CD4-positive, alpha-beta T cell (primary cell): Measurements from ENCODE around the gene MAP3K5. TPM values are rescaled to one million over a fixed set of nuclear protein-coding genes. Genes with fewer than 3 reads are reported as not detected.

Experiments used
- ATAC-seq: fragments of 200-7000 bp; cut with Tn5 transposase; one replicate; pipeline ENCODE4 v1.10.0; 2022; ENCODE audit warnings: mild to moderate bottlenecking; ENCODE audit not compliant: poor library complexity
- CTCF ChIA-PET: fragments of 350-600 bp; sonication (Branson Sonifier 250); formaldehyde crosslinking; loops from one replicate; lab custom pipeline; 2021; ENCODE audit warnings: antibody characterized with exemption, inconsistent platforms; lab: Charles Lee
- POLR2A ChIA-PET: fragments of 350-600 bp; sonication (Branson Sonifier 250); formaldehyde crosslinking; loops from one replicate; lab custom pipeline; 2021; ENCODE audit warnings: antibody characterized with exemption, inconsistent platforms; lab: Charles Lee
- DNase-seq, 14 experiments: peaks; one replicate each; pipeline ENCODE4 v3.0.0-alpha.2; 2013 to 2020; ENCODE audit warnings: mixed read lengths in 2 of 14
- H3K27ac ChIP-seq, 2 donors: one replicate each; pipeline versions ENCODE4 v1.5.1 to v1.7.0; 2013; ENCODE audit warnings: low read length in 2 of 2, low read depth in 1 of 2, mild to moderate bottlenecking in 1 of 2
- H3K27me3 ChIP-seq, 2 experiments: 1 replicate in 1 of 2; 2 replicates in 1 of 2; pipeline versions ENCODE4 v1.6.1 to v1.7.0; 2013; ENCODE audit warnings: low read length in 2 of 2, control low read depth in 1 of 2, mild to moderate bottlenecking in 1 of 2, moderate library complexity in 1 of 2; ENCODE audit not compliant: insufficient read depth in 2 of 2, control insufficient read depth in 1 of 2
- H3K36me3 ChIP-seq: one replicate; pipeline ENCODE4 v1.6.1; 2013; ENCODE audit warnings: low read length, control low read depth; ENCODE audit not compliant: insufficient read depth
- H3K4me1 ChIP-seq: one replicate; pipeline ENCODE4 v1.6.1; 2013; ENCODE audit warnings: low read length, control low read depth; ENCODE audit not compliant: insufficient read depth
- H3K4me3 ChIP-seq: one replicate; pipeline ENCODE4 v1.5.1; 2013; ENCODE audit warnings: mild to moderate bottlenecking, low read length, moderate library complexity
- H3K9me3 ChIP-seq, 2 experiments: 1 replicate in 1 of 2; 2 replicates in 1 of 2; pipeline versions ENCODE4 v1.6.1 to v1.7.0; 2013; ENCODE audit warnings: low read length in 2 of 2, mild to moderate bottlenecking in 2 of 2, control low read depth in 1 of 2, moderate library complexity in 1 of 2; ENCODE audit not compliant: control insufficient read depth in 1 of 2, insufficient read depth in 1 of 2
- H3K27ac Mint-ChIP-seq: one replicate; pipeline ENCODE4 v1.8.0; 2020; ENCODE audit warnings: mixed read lengths
- H3K27me3 Mint-ChIP-seq: one replicate; pipeline ENCODE4 v1.8.0; 2021; ENCODE audit warnings: mixed read lengths
- H3K36me3 Mint-ChIP-seq: one replicate; pipeline ENCODE4 v1.8.0; 2021; ENCODE audit warnings: low read depth, mixed read lengths
- H3K4me1 Mint-ChIP-seq: one replicate; pipeline ENCODE4 v1.8.0; 2021; ENCODE audit warnings: low read depth, mixed read lengths
- H3K4me3 Mint-ChIP-seq: one replicate; pipeline ENCODE4 v1.8.0; 2020; ENCODE audit warnings: mild to moderate bottlenecking, mixed read lengths
- H3K9me3 Mint-ChIP-seq: one replicate; pipeline ENCODE4 v1.8.0; 2020; ENCODE audit warnings: mixed read lengths
- CTCF ChIP-seq: fragments of 200-600 bp; IDR thresholded peaks from one replicate; pipeline ENCODE4 v1.8.0; 2022; ENCODE audit warnings: antibody characterized with exemption, mild to moderate bottlenecking
- intact Hi-C, 2 experiments: fragments of 100-400 bp; cut with DNase I in 1 of 2; cut with micrococcal nuclease in 1 of 2; formaldehyde crosslinking; loops; one replicate each; pipeline versions ENCODE4 v1.15.1 to v1.9.0; 2023 to 2025; cut with DNase I, micrococcal nuclease
- total RNA-seq, 174 experiments: library from RNA in 2 of 174; stranded (reverse) in 2 of 174; gene quantifications; one replicate each; pipeline ENCODE4 v1.2.3 and lab custom pipeline; 2021 to 2026

The MAP3K5 gene
- total RNA-seq, 2 experiments from 2014 or later, result 12.9 to 14.1 TPM

GRCh38 chr6:136769124-136769523 is 23.2 kb downstream of the MAP3K5 start:
- Histone ChIP-seq H3K27ac (no peak overlapping the region), H3K27me3 (no peaks in the 10 kb centered on the region), H3K4me3 (no peak overlapping the region), H3K4me1 (peaks cover 66% of the 10 kb centered on the region), H3K9me3 (no peaks in the 10 kb centered on the region), H3K36me3 (no peaks in the 10 kb centered on the region)
- TF ChIP-seq CTCF, result no peak
- DNase-seq (no peak), ATAC-seq (no peak)
- Mint-ChIP-seq H3K36me3 (no peaks in the 10 kb centered on the region), H3K4me3 (no peak overlapping the region), H3K27ac (no peak overlapping the region), H3K9me3 (no peaks in the 10 kb centered on the region), H3K4me1 (peaks cover 76% of the 10 kb centered on the region), H3K27me3 (no peaks in the 10 kb centered on the region)
- CTCF ChIA-PET, result interaction anchor here (0.8 kb wide), 1 partner anchor 23 kb away, joined by 3 read pairs; the partner anchor contains the start of gene MAP3K5
- POLR2A ChIA-PET, result interaction anchor here (0.6 kb wide), 1 partner anchor 18 kb away, joined by 3 read pairs; no protein-coding TSS in a partner anchor
- intact Hi-C loops, result no loop called here

DNA sequence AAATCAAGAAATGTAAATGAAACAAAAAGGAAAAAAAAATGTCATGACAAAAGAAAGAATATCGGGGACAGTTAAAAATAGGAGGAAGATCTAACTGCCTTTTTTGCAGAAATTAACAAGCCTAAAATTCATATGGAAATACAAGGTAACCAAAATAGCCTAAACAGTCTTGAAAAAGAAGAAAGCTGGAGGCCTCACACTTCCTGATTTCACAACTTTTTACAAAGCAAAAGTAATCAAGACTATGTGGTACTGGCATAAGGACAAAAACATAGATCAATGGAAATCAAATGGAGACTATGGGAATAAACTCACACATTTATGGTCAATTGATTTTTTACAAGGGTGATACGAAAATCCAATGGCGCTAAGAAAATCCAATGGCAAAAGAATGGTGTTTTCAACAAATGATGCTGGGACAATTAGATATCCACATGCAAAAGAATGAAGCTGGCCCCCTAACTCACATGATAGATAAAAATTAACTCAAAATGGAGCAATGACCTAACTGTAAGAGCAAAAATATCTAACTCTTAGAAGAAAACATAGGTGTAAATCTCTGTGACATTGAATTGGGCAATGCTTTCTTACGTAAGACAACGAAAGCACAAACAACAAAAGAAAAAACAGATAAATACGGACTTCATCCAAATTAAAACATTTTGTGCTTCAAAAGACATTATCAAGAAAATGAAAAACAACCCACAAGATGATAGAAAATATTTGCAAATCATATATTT is 24.5 kb downstream of the MAP3K5 start:
- ATAC-seq, result no peak
- H3K4me3 Mint-ChIP-seq, result peak overlapping the region; percentile 44
- CTCF ChIA-PET, result interaction anchor here (1.2 kb wide), 1 partner anchor 24 kb away, joined by 10 read pairs; the partner anchor contains the start of gene MAP3K5
- intact Hi-C loops, result no loop called here
- H3K27me3 Mint-ChIP-seq, result no peaks in the 10 kb centered on the region
- TF ChIP-seq CTCF, result no peak
- no peaks in the 10 kb centered on the region for H3K36me3 ChIP-seq
- no peak for DNase-seq
- H3K9me3 Mint-ChIP-seq, result no peaks in the 10 kb centered on the region
- H3K36me3 Mint-ChIP-seq, result no peaks in the 10 kb centered on the region
- peaks cover 76% of the 10 kb centered on the region for H3K4me1 Mint-ChIP-seq
- H3K9me3 ChIP-seq, result no peaks in the 10 kb centered on the region
- H3K27ac ChIP-seq, result peak overlapping the region in 1 of 2 donors; percentile 36
- peaks cover 68% of the 10 kb centered on the region for H3K4me1 ChIP-seq
- H3K27me3 ChIP-seq, result no peaks in the 10 kb centered on the region
- no peak overlapping the region for H3K4me3 ChIP-seq
- POLR2A ChIA-PET, result interaction anchor here (0.8 to 1.3 kb wide), 3 partner anchors 17 to 24 kb away, joined by 3 to 5 read pairs (median 3); partner anchors contain the start of gene MAP3K5
- peak overlapping the region; percentile 14 for H3K27ac Mint-ChIP-seq

DNA sequence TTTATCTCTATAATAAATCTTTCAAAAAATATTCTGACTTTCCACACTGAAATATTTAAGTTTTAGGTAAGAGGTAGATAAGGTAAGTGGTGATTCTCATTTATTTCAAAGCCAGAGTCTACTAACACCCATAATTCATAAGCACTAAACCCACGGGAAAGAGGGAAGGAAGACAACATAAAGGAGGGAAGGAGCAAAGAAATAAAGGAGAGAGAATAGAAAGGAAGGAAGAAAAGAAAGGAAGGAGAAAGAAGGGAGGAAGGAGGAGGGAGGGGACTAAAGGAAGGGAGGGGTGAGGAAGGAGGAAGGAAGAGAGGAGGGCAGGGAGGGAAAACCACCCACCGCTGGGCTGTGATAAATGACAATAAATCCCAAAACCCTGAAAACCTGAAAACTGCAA is 25.2 kb downstream of the MAP3K5 start:
- ChIA-PET POLR2A (interaction anchor here (1.3 kb wide), 1 partner anchor 18 kb away, joined by 5 read pairs; no protein-coding TSS in a partner anchor), CTCF (interaction anchor here (1.2 kb wide), 1 partner anchor 25 kb away, joined by 10 read pairs; the partner anchor contains the start of gene MAP3K5)
- intact Hi-C loops, result no loop called here
- H3K36me3 Mint-ChIP-seq, result no peaks in the 10 kb centered on the region
- no peaks in the 10 kb centered on the region for H3K27me3 Mint-ChIP-seq
- no peak overlapping the region for H3K4me3 ChIP-seq
- H3K9me3 ChIP-seq, result no peaks in the 10 kb centered on the region
- peaks cover 69% of the 10 kb centered on the region for H3K4me1 ChIP-seq
- H3K4me3 Mint-ChIP-seq, result no peak overlapping the region
- no peak for TF ChIP-seq CTCF
- peak overlapping the region; percentile 14 for H3K27ac Mint-ChIP-seq
- H3K27me3 ChIP-seq, result no peaks in the 10 kb centered on the region
- H3K27ac ChIP-seq, result peak overlapping the region in 1 of 2 donors; percentile 36
- DNase-seq (no peak), ATAC-seq (no peak)
- H3K4me1 Mint-ChIP-seq, result peaks cover 76% of the 10 kb centered on the region
- H3K9me3 Mint-ChIP-seq, result no peaks in the 10 kb centered on the region
- H3K36me3 ChIP-seq, result no peaks in the 10 kb centered on the region
